ENCODE results near the gene FLVCR2. TPM values are rescaled to one million over a fixed set of nuclear protein-coding genes. Genes with fewer than 3 reads are reported as not detected.

FLVCR2 gene
- total RNA-seq, 2 experiments from 2014 or later = 0.79 to 5.5 TPM

Other genes starting within 250 kb of the FLVCR2 start
- gene JDP2, start 150.6 kb upstream of the FLVCR2 start, total RNA-seq = 1 to 10 TPM in 1 of 2 experiments, under 1 TPM in 1; 0.71 to 1.4 TPM
- gene BATF, start 56.2 kb upstream of the FLVCR2 start, total RNA-seq = 10 to 100 TPM; 41.3 to 41.6 TPM
- gene ERG28, start 82.3 kb downstream of the FLVCR2 start, total RNA-seq = 10 to 100 TPM; 19.0 to 19.2 TPM
- 10 to 100 TPM; 40.1 to 45.0 TPM for gene TTLL5, start 82.6 kb downstream of the FLVCR2 start, total RNA-seq

Data from activated CD8-positive, alpha-beta T cell treated with anti-CD3 and anti-CD28 coated beads, Interleukin-2, amount 10 ng/mL, durations not matched to agents 7 days and 5 days (primary cell).